Measurements from ENCODE around the gene ART1. TPM values are rescaled to one million over a fixed set of nuclear protein-coding genes. Genes with fewer than 3 reads are reported as not detected.

Gene ART1
- total and polyA plus RNA-seq, 9 donors: 2.3 to 6.3 (median 4.1) TPM

DNA sequence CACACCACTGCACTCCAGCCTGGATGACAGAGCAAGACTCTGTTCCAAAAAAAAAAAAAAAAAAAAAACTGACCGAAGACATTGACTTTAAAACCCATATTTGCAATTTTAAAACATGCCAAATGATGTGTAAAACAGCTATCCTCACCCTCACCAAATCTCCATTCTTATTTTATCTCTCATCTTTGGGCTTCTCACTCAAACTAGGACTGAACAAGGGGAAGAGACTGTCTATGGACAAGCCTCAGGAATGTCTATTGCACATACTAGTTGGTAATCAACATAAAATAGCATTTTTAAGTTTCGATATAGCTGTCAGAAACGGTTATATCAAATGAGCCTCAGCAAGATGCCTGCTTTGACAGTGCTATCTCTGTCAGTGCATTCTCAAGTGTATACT is 34.1 kb downstream of the ART1 start:
- H3K27ac ChIP-seq (ENCODE audit: low read length): no peak overlapping the region
- no peak overlapping the region for H3K4me3 ChIP-seq (ENCODE audit: low read length)
- H3K9me3 ChIP-seq (replicated peaks; ENCODE audit: control insufficient read depth, low read depth, low read length): no peaks in the 10 kb centered on the region
- no peaks in the 10 kb centered on the region for H3K27me3 ChIP-seq (ENCODE audit: control insufficient read depth, insufficient read depth, low read length)
- WGBS (ENCODE audit: insufficient coverage): 100% methylated on average over 1 of the region's 3 CpGs
- H3K36me3 ChIP-seq (ENCODE audit: control insufficient read depth, insufficient read depth, low read length): peaks cover 75% of the 10 kb centered on the region
- H3K4me1 ChIP-seq (ENCODE audit: control insufficient read depth, insufficient read depth, low read length): no peaks in the 10 kb centered on the region
- DNase-seq: no peak

DNA sequence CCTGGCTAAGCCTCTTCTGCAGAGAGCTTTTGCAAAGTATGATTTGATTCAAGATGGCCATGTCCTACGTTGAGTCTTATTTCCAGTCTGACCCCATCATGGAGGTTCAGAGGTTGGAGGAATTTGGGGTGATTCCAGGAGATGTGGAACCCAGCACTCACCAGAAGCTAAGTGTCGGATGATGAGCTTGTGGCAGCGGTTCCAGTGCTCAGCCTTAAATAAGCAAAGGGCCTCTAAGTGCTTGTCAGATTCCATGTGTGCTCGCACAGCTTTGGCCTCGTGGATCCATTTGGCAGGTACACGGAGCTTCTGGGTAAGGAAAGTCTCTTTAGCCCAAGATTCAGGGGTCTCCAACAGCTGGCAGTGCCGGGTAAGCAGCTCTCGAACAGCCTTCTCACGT is 38.1 kb downstream of the ART1 start:
- WGBS (ENCODE audit: insufficient coverage): 100% methylated on average over 5 of the region's 9 CpGs
- Histone ChIP-seq H3K4me3 (ENCODE audit: low read length) (no peak overlapping the region), H3K36me3 (ENCODE audit: control insufficient read depth, insufficient read depth, low read length) (peaks cover 70% of the 10 kb centered on the region), H3K9me3 (replicated peaks; ENCODE audit: control insufficient read depth, low read depth, low read length) (no peaks in the 10 kb centered on the region), H3K27me3 (ENCODE audit: control insufficient read depth, insufficient read depth, low read length) (no peaks in the 10 kb centered on the region), H3K4me1 (ENCODE audit: control insufficient read depth, insufficient read depth, low read length) (no peaks in the 10 kb centered on the region), H3K27ac (ENCODE audit: low read length) (no peak overlapping the region)
- no peak for DNase-seq

DNA sequence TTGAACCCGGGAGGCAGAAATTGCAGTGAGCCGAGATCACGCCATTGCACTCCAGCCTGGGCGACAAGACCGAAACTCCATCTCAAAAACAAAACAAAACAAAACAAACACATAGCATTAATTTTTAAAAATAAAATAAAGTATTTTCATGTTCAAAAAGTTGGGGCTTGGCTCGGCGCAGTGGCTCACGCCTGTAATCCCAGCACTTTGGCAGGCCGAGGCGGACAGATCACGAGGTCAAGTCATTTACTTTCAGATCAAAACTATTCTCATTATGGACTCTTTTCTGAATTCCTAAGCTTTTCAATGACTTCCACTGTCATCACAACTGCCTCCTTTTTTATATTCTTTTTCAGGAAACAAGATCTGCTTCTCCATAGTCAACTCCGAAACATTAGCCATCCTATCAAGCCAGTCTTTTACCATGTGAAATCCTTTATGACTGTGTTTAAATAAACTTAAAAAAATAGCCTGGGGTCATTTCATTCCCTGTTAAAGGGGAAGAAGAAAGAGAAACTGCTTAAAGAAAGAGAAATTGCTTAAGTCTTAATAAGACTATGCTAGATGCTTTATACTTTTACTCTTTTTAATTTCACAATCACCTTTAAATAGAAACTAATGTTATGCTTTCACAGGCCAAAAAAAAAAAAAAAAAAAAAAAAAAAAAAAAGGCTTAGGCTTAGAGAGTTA is 39.3 kb downstream of the ART1 start:
- H3K27ac ChIP-seq (ENCODE audit: low read length): no peak overlapping the region
- H3K36me3 ChIP-seq (ENCODE audit: control insufficient read depth, insufficient read depth, low read length): peaks cover 61% of the 10 kb centered on the region

DNA sequence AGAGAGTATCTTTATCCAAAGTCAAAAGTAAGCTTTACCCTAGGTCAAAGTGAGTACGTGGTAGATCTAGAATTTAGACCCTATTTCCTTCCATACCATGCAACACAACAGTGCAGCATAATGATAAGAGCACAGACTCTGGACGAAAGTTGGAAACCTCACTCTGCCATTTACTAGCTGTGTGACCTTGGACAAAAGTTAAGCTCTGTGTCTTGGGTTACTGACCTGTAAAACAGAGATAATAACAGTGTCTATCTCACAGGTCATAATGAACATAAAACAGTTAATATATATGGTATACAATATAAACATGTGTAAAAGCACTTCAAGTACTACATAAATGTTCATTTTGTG is 39.9 kb downstream of the ART1 start:
- H3K4me3 ChIP-seq (ENCODE audit: low read length): no peak overlapping the region

More for the DNA sequence above, 39.3 kb downstream of the ART1 start:
- H3K9me3 ChIP-seq (replicated peaks; ENCODE audit: control insufficient read depth, low read depth, low read length): no peaks in the 10 kb centered on the region
- no peaks in the 10 kb centered on the region for H3K27me3 ChIP-seq (ENCODE audit: control insufficient read depth, insufficient read depth, low read length)
- H3K4me3 ChIP-seq (ENCODE audit: low read length): no peak overlapping the region
- DNase-seq: no peak
- WGBS (ENCODE audit: insufficient coverage): 93% methylated on average over 6 of the region's 12 CpGs
- no peaks in the 10 kb centered on the region for H3K4me1 ChIP-seq (ENCODE audit: control insufficient read depth, insufficient read depth, low read length)

DNA sequence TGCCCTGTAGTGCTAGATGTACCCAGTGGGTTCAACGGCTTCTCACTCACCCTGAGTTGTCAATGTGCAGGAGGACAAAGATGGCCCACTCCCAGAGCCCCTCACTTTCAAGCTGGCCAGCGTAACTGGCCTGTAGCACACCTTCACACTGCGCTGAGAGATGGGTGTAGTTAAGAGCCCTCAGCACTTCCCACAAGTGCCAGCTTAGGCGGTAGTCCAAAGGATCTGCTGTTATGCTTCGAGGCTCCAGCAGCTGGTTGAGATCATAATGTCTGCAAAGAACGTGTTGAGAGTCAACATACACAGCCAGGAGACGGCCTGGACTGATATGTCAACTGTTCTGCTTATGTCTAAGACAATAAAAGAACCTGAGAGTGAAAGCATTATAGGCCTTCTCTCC is 41.0 kb downstream of the ART1 start:
- Histone ChIP-seq H3K27me3 (ENCODE audit: control insufficient read depth, insufficient read depth, low read length) (no peaks in the 10 kb centered on the region), H3K4me1 (ENCODE audit: control insufficient read depth, insufficient read depth, low read length) (no peaks in the 10 kb centered on the region), H3K9me3 (replicated peaks; ENCODE audit: control insufficient read depth, low read depth, low read length) (no peaks in the 10 kb centered on the region), H3K27ac (ENCODE audit: low read length) (no peak overlapping the region), H3K4me3 (ENCODE audit: low read length) (no peak overlapping the region), H3K36me3 (ENCODE audit: control insufficient read depth, insufficient read depth, low read length) (peaks cover 60% of the 10 kb centered on the region)
- no peak for DNase-seq
- 100% methylated on average over 2 of the region's 7 CpGs for WGBS (ENCODE audit: insufficient coverage)

More for the DNA sequence above, 39.9 kb downstream of the ART1 start:
- DNase-seq: no peak
- Histone ChIP-seq H3K27ac (ENCODE audit: low read length) (no peak overlapping the region), H3K27me3 (ENCODE audit: control insufficient read depth, insufficient read depth, low read length) (no peaks in the 10 kb centered on the region), H3K4me1 (ENCODE audit: control insufficient read depth, insufficient read depth, low read length) (no peaks in the 10 kb centered on the region), H3K36me3 (ENCODE audit: control insufficient read depth, insufficient read depth, low read length) (peaks cover 62% of the 10 kb centered on the region), H3K9me3 (replicated peaks; ENCODE audit: control insufficient read depth, low read depth, low read length) (no peaks in the 10 kb centered on the region)
- WGBS (ENCODE audit: insufficient coverage): no CpG with 5 or more reads among the region's 2 CpGs

DNA sequence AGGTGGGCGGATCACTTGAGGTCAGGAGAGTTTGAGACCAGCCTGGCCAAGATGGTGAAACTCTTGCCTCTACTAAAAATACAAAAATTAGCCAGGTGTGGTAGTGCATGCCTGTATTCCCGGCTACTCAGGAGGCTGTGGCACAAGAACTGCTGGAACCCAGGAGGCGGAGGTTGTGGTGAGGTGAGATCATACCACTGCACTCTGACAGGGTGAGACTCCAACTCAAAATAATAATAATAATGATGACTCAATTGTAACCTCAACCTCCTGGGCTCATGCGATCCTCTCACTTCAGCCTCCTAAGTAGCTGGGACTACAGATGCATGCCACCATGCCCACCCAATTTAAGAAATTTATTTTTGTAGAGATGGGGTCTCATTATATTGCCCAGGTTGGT is 41.8 kb downstream of the ART1 start:
- no peak for DNase-seq
- no peak overlapping the region for H3K27ac ChIP-seq (ENCODE audit: low read length)
- H3K27me3 ChIP-seq (ENCODE audit: control insufficient read depth, insufficient read depth, low read length): no peaks in the 10 kb centered on the region
- no CpG with 5 or more reads among the region's 4 CpGs for WGBS (ENCODE audit: insufficient coverage)
- H3K4me1 ChIP-seq (ENCODE audit: control insufficient read depth, insufficient read depth, low read length): no peaks in the 10 kb centered on the region
- H3K4me3 ChIP-seq (ENCODE audit: low read length): no peak overlapping the region
- no peaks in the 10 kb centered on the region for H3K9me3 ChIP-seq (replicated peaks; ENCODE audit: control insufficient read depth, low read depth, low read length)
- H3K36me3 ChIP-seq (ENCODE audit: control insufficient read depth, insufficient read depth, low read length): peaks cover 59% of the 10 kb centered on the region

DNA sequence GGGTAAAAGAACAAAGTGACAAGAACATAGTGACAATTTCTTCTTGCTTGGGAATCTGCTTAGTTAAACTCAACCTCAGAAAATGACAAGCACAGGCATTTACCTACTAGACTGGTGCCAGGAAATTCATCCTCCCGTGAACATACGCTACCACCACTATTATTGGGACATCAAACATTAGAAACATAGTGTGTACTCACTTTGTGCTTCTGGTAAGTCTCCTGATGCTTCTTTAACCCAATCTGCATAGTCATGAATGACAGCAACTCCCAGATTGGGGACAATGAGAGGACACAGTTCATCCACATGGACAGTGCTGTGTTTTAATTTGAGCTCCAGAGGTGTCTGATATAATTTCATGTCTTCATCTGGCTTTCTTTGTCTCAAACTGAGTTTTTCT is 55.5 kb downstream of the ART1 start:
- no peak overlapping the region for H3K27ac ChIP-seq (ENCODE audit: low read length)
- 90% methylated on average over 2 of the region's 2 CpGs for WGBS (ENCODE audit: insufficient coverage)
- H3K9me3 ChIP-seq (replicated peaks; ENCODE audit: control insufficient read depth, low read depth, low read length): no peaks in the 10 kb centered on the region
- no peaks in the 10 kb centered on the region for H3K27me3 ChIP-seq (ENCODE audit: control insufficient read depth, insufficient read depth, low read length)
- H3K4me1 ChIP-seq (ENCODE audit: control insufficient read depth, insufficient read depth, low read length): no peaks in the 10 kb centered on the region
- no peak overlapping the region for H3K4me3 ChIP-seq (ENCODE audit: low read length)
- H3K36me3 ChIP-seq (ENCODE audit: control insufficient read depth, insufficient read depth, low read length): peaks cover 60% of the 10 kb centered on the region
- no peak for DNase-seq

DNA sequence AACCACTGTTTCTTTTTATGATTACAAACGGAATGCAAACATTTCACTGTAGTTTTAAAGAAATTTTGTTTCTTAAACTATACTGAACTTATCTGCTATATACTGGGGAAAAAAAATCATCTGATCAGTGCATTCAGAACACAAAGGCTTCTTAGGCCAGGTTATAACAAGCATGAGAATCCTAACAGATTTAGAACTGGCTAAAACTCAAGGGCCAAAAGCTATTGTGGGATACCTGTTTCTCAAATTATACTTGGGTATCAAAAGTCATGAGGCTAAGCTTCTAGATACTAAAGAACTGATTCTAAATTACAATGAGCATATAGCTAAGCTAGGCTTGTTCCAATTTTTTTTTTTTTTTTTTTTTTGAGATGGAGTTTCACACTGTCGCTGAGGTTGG is 56.0 kb downstream of the ART1 start:
- DNase-seq: no peak
- H3K9me3 ChIP-seq (replicated peaks; ENCODE audit: control insufficient read depth, low read depth, low read length): no peaks in the 10 kb centered on the region
- H3K27me3 ChIP-seq (ENCODE audit: control insufficient read depth, insufficient read depth, low read length): no peaks in the 10 kb centered on the region
- H3K36me3 ChIP-seq (ENCODE audit: control insufficient read depth, insufficient read depth, low read length): peaks cover 64% of the 10 kb centered on the region
- no peak overlapping the region for H3K4me3 ChIP-seq (ENCODE audit: low read length)
- no peaks in the 10 kb centered on the region for H3K4me1 ChIP-seq (ENCODE audit: control insufficient read depth, insufficient read depth, low read length)
- no peak overlapping the region for H3K27ac ChIP-seq (ENCODE audit: low read length)
- no CpG with 5 or more reads among the region's 2 CpGs for WGBS (ENCODE audit: insufficient coverage)

DNA sequence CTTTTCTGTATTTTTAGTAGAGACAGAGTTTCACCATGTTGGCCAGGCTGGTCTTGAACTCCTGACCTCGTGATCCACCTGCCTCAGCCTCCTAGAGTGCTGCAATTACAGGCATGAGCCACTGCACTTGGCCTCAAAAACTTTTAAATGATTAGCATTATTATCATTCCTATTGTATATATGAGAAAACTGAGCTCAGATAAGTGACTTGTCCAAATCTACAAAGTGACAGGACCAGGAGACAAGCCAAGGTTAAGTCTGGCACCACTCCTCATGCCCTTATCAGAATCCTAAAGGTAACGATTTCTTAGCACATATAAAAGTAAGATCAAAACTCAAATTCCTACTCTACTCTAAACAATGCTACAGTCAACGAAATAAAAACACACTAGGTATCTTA is 58.5 kb downstream of the ART1 start:
- DNase-seq: no peak
- H3K4me3 ChIP-seq (ENCODE audit: low read length): no peak overlapping the region
- no peak overlapping the region for H3K27ac ChIP-seq (ENCODE audit: low read length)
- H3K36me3 ChIP-seq (ENCODE audit: control insufficient read depth, insufficient read depth, low read length): peaks cover 56% of the 10 kb centered on the region
- no peaks in the 10 kb centered on the region for H3K4me1 ChIP-seq (ENCODE audit: control insufficient read depth, insufficient read depth, low read length)
- WGBS (ENCODE audit: insufficient coverage): no CpG with 5 or more reads among the region's 3 CpGs
- no peaks in the 10 kb centered on the region for H3K27me3 ChIP-seq (ENCODE audit: control insufficient read depth, insufficient read depth, low read length)
- H3K9me3 ChIP-seq (replicated peaks; ENCODE audit: control insufficient read depth, low read depth, low read length): no peaks in the 10 kb centered on the region

DNA sequence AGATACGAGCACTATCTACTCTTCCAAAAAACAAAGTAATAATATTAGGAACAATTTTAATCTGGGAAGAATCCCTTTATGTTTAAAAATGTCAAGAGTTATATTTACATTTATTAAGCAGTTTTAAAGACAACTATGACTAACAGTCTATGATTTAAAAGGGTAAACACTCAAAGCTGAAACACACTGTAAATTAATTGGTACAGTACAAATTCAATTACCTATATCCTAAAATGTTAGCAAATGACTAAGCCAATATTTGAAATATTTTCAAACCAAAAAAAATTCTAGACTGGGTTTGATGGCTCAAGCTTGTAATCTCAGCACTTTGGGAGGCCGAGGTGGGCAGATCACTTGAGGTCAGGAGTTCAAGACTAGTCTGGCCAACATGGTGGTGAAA is 62.2 kb downstream of the ART1 start:
- H3K27me3 ChIP-seq (ENCODE audit: control insufficient read depth, insufficient read depth, low read length): no peaks in the 10 kb centered on the region
- peaks cover 40% of the 10 kb centered on the region for H3K36me3 ChIP-seq (ENCODE audit: control insufficient read depth, insufficient read depth, low read length)
- H3K4me1 ChIP-seq (ENCODE audit: control insufficient read depth, insufficient read depth, low read length): no peaks in the 10 kb centered on the region
- H3K4me3 ChIP-seq (ENCODE audit: low read length): no peak overlapping the region
- DNase-seq: no peak
- no peaks in the 10 kb centered on the region for H3K9me3 ChIP-seq (replicated peaks; ENCODE audit: control insufficient read depth, low read depth, low read length)
- no peak overlapping the region for H3K27ac ChIP-seq (ENCODE audit: low read length)
- no CpG with 5 or more reads among the region's 2 CpGs for WGBS (ENCODE audit: insufficient coverage)

DNA sequence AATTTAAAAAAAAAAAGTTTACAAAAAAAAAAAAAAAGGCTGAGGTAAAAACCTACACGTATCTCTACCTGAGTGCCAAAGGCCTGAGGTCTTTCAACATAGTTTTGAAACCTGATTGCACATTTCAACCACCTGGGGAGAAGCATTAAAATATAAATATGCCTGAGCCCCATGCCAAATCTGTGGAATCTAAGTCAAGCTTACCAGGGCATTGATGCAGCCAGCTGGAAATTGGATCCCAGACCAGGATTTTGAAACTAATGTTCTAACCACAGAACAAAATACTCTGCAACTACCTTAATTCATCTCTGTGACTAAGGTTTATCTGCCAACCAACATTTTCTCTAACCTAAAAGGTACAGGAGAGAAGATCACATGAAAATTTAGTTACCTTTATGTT is 65.0 kb downstream of the ART1 start:
- no peaks in the 10 kb centered on the region for H3K4me1 ChIP-seq (ENCODE audit: control insufficient read depth, insufficient read depth, low read length)
- H3K27ac ChIP-seq (ENCODE audit: low read length): no peak overlapping the region

More for the DNA sequence above, 65.0 kb downstream of the ART1 start:
- no peaks in the 10 kb centered on the region for H3K9me3 ChIP-seq (replicated peaks; ENCODE audit: control insufficient read depth, low read depth, low read length)
- DNase-seq: peak; percentile 4
- peaks cover 36% of the 10 kb centered on the region for H3K36me3 ChIP-seq (ENCODE audit: control insufficient read depth, insufficient read depth, low read length)
- no CpG with 5 or more reads among the region's 1 CpG for WGBS (ENCODE audit: insufficient coverage)
- H3K4me3 ChIP-seq (ENCODE audit: low read length): no peak overlapping the region
- no peaks in the 10 kb centered on the region for H3K27me3 ChIP-seq (ENCODE audit: control insufficient read depth, insufficient read depth, low read length)

All from muscle of leg (tissue), 11 donors.